ENCODE data around the gene HDAC8.
"Not testable (repeated sequence)": the region's sequence is repeated elsewhere in the genome, so short reads cannot be mapped to it uniquely, and the experiment has no call there.

Gene HDAC8

DNA sequence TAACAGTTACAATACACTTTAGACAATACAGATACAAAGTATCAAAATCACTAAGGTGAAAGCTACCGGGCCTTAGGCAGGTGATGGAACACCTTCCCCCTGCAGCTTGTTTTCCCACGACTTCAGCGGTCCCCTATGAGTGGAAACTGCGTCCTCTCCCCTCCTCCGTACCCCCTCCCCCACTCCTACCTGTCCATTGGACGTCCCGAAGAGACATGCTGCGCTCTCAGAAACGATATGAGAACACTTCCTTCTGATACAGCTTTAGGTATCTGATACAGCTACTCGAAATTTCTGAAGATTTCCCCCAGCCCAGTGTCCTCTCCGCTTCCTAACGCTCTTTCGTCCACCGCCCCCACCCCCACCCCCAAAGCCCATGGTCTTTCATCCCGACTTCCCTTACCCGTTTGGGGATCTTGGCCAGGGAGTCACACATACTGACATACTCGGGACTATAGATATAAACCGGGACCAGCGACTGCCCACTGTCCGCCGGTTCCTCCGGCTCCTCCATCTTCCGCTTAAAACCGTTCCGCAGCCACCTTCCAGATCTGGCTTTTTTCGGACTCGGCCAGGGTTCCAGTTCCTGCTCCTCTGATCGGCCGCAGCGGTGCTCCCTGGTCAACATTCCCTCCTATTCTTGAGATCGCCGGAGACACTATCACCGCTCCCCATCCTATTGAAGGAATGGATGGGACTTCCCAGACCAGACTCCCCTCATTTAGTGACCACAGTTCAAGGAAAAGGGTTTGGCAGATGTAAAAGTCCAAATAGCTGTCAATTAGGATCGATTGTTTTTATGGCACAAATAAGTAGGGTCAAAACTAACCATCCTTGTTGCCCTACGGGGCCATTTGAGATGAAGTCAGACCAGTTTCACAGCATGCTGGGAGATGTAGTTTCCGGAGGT is at the start of gene HDAC8:
HDAC8 (minus strand) TSS at position 596 of the 910 bp plus-strand sequence; CDS start at position 514, 82 bp downstream.
- DNase-seq: peak; percentile 8

DNA sequence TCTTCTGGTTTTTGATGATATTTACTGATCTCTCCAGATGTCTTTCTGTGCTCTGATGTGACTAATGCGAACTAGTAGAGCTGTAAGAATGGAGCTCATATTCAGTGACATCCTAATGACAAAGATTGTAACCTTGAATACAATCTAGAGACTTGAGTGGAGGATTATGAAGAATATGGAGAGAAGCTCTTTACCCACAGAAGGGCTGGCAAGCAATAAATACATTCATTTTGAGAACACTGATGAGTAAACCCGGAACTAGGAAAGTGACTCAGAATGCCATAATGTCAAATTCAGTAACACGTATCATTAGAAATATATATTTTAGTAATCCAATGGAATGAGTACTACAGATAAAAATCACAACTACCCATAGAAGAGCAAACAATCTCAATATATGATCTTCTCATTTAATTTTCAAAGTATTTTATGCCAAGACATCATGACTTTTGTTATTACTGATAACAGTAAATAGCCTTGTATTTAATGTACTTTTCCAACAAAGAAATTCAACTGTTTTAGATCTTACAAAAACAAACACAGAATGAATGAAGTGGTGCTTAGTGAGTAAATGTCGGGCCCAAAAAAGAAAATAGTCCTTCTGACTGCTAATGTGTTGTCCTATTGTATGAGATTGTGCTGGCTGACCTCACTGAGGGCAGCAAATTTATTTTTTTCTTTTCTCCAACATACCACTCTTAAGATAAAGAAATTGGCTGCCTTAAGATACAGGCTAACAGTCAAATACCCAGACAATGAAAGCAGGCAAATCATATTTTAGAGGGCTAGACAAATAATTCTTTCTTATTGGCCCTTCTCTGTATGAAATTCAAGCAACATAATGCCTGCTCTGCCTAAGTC is 49.2 kb upstream of the HDAC8 start:
- DNase-seq: no peak

DNA sequence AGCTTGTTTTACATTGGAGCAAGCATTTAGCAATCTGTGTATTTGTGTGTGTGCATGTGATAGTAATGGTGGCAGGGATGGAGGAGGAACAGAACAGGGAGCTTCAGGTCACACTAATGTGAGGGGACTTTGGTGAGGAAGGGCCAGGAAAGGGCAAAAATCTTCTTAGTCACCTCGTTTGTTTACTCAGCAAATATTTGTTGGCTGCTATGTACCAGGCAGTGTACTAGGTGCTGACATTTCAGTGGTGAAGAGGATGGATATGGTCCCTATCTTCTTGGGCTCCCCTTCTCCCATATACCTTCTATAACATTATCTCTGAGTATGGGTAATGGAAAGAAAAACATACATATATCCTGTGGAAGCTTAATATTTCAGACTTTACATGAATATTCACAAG is 48.5 kb upstream of the HDAC8 start:
- no peak for DNase-seq

DNA sequence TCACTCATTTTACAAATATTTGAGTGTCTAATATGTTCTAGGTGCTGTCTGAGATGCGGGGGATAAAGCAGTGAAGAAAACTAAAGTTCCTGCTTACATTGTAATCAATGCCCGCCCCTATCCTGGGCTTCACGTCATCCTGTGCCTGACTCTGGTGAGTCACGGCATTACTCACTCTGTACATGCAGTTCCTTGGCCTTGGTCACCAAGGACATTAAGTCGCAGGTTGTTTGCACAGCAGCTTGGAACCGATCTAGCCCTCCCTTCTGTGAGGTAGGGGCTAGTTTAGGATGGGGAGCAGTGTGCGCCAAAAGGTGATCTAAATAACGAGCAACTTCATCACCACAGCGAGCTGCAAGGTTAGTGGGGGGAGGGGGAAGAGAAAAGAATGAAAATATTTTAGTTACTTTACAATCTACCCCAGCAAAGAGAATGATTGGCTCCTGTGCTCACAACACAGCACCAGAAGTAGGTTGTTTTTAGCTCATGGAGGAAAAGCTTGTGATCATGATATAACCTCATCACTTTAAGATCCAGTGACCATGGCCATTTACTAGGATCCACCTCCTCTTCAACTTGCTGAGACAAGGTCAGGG is 48.0 kb upstream of the HDAC8 start:
- no peak for DNase-seq

DNA sequence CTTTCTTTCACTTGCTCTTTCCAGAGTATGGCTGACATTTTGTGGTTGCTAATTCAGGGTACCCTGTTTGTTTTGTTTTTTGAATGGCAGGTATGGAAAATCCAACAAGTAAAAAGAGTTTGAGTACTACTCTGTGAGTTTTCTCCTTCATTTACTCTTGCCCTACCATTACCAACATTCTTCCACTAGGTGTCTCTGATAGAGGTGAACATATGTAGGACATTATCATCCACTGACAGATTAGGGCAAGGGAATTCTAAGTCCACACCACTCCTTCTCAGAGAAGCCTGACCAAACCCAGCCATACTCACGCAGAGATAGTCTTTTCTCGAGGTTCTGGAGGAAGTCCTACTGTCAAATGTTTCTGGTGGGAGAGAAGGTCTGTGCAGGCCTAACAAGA is 36.7 kb upstream of the HDAC8 start:
- no peak for DNase-seq

DNA sequence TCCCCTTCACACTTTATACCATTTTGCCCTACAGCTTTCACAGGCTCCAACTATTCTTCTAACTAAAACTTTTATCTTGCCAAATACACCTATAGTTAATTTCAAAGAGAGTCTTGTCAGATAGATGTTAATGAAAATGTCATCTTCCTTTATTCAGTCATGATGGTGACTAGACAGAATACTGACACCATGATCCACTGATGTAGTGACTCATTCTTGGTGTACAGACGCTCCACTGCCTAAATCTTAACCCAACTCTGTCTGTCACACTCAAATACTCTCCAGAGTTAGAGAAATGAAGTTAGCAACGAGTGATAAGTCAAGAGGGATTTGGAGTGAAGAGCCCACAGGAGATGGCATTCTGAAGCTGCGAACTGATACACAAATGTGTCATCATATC is 32.1 kb upstream of the HDAC8 start:
- no peak for DNase-seq

DNA sequence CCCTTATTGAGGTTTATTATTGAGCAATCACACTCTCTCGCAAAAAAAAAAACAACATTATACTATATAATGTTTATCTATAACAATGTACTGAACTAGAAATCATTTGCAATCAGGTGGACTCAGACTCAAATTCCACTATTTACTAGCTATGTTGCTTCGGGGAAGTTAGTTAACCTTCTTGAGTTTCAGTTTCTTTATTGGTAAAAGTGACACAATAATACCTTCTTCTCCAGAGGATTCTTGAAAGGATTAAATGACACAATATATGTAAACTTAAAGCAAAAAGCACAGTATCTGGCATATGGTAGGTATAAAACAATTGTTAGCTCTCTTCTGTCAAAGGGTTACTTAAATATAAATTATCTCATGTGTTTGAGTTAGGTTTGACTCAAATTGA is 31.5 kb upstream of the HDAC8 start:
- no peak for DNase-seq

DNA sequence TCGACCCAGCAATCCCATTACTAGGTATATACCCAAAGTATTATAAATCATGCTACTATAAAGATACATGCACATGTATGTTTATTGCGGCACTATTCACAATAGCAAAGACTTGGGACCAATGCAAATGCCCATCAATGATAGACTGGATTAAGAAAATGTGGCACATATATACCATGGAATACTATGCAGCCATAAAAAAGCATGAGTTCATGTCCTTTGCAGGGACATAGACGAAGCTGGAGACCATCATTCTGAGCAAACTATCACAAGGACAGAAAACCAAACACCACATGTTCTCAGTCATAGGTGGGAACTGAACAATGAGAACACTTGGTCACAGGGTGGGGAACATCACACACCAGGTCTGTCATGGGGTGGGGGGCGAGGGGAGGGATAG is 18.4 kb upstream of the HDAC8 start:
- not testable (repeated sequence) for DNase-seq

DNA sequence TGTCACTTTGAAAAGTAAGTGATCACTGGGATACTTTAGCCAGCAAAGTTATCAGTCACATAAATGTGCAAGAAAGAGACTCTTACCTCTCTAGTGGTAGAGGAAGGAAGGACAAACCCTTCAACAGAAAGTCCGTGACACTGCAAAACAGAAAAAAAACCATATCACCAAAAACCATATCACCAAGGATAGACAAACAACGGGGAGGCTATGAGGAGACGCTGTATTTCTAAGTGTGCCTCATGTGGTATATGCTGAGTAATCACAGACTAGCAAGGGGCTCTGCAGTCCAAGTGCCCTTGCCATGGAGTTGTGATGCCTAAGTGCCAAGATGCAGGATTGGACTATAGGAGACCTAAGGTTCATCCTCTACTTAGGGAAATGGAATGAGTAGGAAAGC is 11.5 kb upstream of the HDAC8 start:
- no peak for DNase-seq

DNA sequence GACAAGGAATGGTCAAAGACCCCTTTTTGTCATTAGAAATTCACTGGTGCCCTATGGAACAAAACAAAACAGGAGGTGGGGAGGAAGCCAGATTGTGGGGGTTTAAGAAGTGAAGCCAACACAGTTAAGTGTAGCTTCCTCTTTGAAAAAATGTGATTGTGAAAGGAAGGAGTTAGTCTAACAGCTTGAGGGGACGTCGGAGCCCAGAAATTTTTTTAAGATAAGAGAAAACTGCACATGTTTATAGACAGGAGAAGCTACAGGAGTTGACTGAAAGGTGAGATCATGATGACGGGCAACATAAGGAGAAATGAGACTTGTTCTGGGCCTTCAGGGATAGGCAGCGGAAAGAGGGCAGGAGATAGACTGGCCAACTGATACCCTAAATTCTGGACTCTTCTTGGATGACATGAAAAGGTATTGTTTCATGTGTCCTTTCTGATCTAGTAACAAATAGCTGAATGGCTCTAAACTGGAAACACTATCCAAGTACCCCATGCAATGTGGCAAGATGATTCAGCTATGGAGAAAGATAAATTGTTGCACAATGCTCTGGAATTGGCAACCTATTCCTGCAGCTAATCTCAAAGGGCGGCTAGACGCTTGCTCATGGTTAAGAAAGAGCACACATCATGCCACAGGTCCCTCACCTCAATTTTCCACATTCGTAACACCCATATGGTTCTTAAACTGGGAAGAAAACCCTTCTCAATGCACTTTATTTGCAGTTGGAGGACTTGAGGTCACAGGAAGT is 3.7 kb upstream of the HDAC8 start:
- DNase-seq: no peak

DNA sequence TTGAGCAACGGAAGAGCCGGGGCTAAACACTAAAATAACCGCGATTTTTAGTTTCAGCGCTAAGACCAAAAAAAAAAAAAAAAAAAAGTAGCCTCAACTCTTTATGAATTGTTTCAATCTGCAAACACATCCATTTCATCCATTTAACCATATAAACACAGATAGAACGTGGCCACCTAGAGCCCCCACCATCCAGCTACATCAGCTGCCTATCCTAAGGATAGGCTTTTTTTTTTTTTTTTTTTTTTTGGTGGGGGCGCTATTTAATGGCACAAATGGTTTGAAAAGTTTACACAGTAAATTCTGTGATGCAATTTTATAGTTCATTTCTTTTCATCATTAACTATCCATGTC is 492 bp upstream of the HDAC8 start:
- no peak for DNase-seq

DNA sequence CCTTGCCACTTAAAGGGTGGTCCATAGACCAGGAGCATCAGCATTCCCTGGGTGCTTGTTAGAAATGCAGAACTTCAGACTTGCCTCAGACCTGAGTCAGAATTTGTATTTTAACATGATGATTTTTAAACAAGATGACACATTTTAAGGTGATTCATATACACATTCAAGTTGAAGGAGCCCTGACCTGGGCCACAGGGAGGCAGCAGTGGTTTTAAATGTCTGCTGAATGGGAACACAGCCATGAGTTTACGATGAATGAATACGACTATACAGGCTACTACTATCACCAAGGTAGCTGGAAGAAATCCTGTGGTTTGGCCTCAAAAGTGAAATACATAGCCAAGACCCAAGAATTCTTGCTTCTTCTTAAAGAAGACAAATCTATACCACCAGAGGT is 2.9 kb downstream of the HDAC8 start:
- DNase-seq: no peak

DNA sequence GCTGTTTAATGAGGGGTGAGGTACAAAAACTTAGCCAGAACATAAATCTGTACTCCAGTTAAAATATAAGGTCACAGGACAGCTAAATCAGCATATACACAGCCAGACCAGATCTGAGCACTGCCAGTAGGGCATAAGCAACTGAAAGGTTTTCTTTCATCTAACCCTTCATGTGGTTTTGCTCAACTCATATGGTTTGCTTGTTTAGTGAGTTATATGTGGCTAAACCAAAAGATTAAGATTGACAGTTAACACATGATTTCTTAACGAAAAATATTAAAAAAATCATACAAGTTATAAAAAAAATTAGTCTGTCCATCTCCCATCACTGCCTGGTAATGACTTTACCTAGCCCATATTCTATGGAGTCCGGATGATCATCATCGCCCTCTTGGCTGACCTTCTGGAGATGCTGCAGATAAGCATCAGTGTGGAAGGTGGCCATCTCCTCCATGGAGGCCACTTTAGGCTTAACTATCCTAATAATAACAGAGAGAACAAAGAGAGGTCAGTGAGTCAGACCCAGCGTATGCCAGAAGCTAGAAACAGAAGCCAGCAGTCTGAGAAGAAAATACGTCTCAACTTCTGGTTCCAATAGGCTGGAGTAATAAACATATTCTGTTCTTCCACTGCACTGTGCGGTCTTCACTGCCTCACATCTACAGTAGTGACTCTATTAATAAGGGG is 4.1 kb downstream of the HDAC8 start:
- no peak for DNase-seq

DNA sequence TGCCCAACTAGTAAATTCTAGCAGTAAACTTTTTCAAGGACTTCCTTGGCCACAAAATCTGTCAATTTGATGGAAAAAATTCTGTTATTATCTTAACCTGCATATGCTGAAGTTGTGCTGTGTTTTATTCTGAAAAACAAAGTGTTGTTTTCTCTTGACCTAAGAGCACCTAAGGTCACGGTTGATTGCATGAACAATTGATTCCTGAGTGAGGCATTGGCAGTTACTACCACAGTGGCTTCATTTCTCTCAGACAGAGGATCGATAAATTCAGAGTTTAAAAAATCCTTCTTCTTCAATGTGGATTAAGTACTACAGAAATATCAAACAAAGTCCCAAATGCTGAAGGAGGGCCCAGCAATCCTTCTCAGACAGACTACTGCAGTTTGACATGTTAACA is 6.2 kb downstream of the HDAC8 start:
- no peak for DNase-seq

DNA sequence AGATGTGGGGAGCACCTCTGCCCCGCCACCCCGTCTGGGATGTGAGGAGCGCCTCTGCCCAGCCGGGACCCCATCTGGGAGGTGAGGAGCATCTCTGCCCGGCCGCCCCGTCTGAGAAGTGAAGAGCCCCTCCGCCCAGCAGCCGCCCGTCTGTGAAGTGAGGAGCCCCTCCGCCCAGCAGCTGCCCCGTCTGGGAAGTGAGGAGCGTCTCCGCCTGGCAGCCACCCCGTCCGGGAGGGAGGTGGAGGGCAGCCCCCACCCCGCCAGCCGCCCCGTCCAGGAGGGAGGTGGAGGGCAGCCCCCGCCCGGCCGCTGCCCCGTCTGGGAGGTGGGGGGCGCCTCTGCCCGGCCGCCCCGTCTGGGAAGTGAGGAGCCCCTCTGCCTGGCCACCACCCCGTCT is 13.0 kb downstream of the HDAC8 start:
- DNase-seq: not testable (repeated sequence)

DNA sequence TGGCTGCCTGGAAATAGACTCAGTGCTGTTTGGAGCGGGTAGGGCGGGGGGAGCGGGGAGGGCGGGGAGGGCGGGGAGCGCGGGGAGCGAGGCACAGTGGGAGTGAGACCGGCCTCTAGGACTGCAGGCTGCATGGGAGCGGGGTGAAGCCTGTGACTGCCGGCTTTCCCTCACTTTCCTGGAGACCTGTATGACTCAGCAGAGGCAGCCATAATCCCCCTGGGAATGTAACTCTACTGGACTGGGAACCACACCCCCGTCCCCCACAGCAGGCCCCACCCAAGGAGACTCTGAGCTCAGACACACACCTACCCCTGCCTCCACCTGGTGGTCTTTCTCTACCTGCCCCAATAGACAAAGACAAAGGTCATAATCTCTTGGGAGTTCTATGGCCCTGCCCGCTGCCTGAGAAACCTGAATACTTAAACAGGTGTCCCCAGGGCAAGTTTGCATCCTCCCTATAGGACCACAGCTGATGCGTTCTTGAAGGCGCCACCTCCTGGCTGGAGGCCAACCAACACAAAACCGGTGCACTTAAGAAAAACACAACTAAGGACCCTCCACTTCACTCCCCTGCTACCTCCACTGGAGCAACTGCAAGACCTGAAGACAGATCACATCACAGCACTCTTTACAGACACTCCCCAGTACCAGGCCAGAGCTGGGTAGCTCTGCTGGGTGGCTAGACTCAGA is 18.0 kb downstream of the HDAC8 start:
- no peak for DNase-seq

DNA sequence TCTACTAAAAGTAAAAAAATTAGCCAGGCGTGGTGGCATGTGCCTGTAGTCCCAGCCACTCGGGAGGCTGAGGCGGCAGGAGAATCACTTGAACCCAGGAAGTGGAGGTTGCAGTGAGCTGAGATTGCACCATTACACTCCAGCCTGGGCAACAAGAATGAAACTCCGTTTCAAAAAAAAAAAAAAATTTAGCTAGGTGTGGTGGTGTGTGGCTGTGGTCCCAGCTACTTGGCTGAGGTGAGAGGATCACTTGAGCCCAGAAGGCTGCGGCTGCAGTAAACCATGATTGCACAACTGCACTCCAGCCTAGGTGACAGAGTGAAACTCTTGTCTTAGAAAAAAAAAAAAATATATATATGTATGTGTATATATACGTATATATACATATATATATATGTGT is 20.2 kb downstream of the HDAC8 start:
- not testable (repeated sequence) for DNase-seq

DNA sequence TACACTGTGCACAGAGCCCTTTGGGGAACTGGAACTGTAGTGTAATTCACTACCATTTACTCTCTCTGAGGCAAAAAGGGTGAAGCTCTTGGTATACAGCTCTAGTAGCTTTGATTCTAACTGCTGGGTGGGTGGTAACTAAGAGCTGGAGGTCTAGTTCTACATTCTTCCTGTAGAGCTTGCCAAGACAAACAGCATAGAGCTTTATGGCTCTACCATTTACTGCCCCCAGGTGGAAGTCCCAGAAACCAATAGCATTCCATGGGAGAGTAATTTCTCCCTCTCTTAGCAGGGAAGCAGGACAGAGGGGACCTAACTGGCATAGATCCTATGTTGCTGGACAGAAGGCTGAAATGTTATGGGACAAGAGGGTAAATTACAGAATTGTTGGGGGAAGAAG is 26.7 kb downstream of the HDAC8 start:
- DNase-seq: no peak

DNA sequence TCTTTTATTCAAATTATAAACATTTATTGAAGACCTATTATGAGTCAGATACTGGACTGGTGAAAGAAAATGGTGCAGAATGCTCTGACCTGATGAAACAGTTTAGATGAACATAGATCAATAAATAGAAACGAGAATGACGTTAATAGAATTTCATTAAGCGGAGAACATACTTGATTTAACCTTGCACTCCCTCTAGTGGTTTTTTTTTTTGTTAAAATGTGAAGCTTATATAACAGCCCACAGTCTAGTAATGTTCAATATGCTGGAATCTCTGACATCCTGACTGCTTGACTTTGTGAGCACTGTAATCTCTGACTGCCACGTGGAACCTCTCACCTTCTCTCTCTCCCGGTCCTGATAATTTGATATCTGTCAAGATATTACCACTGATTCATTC is 32.3 kb downstream of the HDAC8 start:
- peak; percentile 5 for DNase-seq

DNA sequence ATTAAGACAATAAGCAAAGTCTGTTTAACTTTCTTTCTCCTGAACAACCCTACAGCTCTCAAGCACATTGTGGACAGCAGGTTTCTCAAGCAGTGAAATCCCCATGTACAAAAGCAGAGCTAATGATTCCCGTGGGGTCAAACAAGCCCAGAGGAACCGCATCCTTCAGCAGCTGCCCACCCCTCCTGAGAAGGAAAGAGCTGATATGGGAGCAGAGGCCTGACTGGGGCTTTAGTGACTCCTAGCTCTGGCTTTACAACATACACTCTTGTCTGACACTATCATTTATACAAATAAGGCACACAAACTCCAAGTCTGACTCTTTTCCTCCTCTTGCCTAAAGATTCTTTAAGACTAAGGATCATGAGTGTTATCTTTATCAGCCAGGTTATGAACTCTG is 32.8 kb downstream of the HDAC8 start:
- no peak for DNase-seq

DNA sequence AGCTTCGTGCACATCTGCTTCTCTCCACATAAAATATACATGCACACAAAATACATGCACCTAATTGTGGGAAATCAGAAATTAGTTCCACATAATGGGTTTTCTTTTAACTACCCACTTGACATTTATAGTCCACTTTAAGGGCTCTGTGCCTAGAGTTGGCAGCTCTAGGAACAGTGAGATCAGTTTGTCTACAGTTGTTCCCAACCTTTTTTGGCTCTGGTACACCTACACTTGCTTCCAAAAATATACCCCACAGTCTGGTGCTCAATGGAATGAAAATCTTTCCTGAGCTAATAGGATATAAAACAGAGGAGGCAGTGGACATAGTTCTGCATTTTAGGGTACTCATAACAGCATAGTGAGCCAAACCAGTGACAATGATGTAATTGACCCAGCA is 36.1 kb downstream of the HDAC8 start:
- DNase-seq: no peak

DNA sequence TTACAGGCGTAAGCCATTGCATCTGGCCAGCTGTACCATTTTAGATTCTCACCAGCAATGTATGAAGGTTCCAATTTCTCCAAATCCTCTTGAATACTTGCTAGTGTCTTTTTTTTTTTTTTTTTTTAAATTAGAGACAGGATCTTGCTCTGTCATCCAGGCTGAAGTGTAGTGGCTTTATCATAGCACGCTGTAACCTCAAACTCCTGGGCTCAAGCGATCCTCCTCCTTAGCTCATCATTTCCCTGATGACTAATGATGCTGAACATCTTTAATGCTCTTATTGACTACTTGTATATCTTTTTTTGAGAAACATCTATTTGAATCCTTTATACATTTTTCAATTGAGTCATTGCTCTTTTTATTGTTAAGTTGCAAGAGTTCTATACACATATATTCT is 40.3 kb downstream of the HDAC8 start:
- DNase-seq: no peak

Data from NCI-H1417 treated with DMSO at 0.1 percent for 48 hours (cell line).